Measurements from ENCODE around the gene CCDC38.
A peak's percentile ranks its signal among the peaks of the same experiment; 100 is the strongest.
"Not testable (repeated sequence)": the region's sequence is repeated elsewhere in the genome, so short reads cannot be mapped to it uniquely, and the experiment has no call there.

CCDC38 gene

DNA sequence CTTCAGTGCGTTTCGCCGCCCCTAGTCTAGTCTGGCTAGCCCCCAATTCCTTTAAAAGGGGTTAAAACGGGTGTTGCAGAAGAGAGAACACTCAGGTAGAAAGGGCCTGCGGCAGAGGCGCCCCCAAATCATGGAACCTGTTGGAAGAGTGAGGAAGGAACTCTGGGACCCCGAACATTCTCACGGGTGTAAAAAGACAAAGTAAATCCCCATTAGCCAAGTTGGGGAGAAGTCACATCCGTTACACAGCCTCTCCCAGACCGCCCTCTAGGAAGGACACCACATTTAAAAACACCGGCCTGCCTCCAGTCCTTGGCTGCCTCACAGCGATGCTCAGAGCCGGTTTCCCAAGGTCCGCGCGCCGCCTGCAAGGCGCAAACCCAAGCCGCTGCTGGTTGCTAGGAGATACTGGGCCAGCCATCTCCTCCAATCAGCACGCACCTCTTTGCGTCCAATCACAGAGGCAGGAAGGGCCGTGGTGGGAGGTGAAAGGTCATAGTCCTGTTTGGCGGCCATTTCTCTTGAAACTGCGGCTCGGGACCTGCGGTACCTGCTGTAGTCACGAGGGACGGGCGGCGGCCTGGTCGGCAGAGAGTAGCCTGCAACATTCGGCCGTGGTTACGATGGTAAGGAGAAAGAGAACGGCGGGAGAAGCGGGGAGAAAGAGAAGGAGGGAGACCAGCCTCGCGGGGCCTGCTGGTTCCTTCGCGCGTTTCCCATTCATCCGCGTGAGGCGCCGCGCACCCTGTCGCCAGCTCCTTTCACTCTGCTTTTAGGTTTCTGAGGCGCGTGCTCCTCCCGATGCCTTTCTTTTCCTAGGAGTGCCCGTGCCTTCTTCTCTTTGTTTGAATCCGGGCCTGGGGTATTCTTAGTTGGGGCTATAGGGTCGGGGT is 83.7 kb downstream of the CCDC38 start, which contains the start of gene SNRPF:
SNRPF (plus strand) TSS at position 502 of the 893 bp plus-strand sequence; CDS start at position 624, 122 bp downstream.
- peak; percentile 96 for DNase-seq (ENCODE audit: low read depth)
- TF ChIP-seq, protein P1, sequence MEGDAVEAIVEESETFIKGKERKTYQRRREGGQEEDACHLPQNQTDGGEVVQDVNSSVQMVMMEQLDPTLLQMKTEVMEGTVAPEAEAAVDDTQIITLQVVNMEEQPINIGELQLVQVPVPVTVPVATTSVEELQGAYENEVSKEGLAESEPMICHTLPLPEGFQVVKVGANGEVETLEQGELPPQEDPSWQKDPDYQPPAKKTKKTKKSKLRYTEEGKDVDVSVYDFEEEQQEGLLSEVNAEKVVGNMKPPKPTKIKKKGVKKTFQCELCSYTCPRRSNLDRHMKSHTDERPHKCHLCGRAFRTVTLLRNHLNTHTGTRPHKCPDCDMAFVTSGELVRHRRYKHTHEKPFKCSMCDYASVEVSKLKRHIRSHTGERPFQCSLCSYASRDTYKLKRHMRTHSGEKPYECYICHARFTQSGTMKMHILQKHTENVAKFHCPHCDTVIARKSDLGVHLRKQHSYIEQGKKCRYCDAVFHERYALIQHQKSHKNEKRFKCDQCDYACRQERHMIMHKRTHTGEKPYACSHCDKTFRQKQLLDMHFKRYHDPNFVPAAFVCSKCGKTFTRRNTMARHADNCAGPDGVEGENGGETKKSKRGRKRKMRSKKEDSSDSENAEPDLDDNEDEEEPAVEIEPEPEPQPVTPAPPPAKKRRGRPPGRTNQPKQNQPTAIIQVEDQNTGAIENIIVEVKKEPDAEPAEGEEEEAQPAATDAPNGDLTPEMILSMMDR (IDR thresholded peaks at IDR 0.05; ENCODE audit: control insufficient read depth, extremely low read depth, insufficient read depth) = peak; percentile 17
- peak within 1 kb of the TSS; percentile 96 for H3K4me3 ChIP-seq (ENCODE audit: low read depth, low read length)

DNA sequence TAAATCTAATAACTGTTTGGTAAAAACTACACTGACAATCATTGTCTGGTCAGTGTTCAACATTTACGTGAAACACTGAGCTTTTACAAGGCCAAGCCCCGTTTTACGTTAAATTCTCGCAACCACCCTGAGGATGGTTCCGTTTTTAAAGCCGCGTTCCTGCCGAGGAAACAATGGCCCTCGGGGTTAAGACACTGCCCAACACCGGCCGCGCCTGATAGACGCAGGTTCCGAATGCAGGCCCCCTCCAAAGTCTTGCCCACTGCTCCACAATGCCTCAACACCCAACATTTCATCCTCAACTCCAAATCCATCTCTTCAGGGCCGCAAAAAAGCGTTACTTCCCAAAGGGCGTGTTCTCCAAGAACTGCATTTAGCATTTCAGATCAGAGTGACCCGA is 84.6 kb downstream of the CCDC38 start:
- TF ChIP-seq, protein P1 (IDR thresholded peaks at IDR 0.05; ENCODE audit: control insufficient read depth, extremely low read depth, insufficient read depth) = no peak
- no peak overlapping the region for H3K4me3 ChIP-seq (ENCODE audit: low read depth, low read length)
- DNase-seq (ENCODE audit: low read depth) = no peak

DNA sequence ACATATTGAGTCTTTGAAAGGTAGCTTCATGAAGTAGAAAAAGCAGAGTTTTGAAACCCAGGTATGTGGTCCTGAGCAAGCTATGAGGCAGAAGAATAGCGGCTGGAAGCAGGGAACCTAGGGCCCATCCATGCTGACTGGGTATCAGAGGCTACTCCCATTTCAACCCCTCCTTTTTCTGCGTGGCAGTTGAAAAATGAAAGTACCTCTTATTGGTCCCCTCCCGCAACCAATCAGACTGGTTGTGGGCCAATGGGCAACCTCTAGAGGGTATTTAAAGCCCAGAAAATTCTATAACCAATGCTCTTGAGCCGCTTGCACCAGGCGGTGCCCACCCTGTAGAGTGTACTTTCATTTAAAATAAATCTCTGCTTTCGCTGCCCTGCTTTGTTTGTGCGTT is 85.3 kb downstream of the CCDC38 start:
- DNase-seq (ENCODE audit: low read depth) = no peak
- H3K4me3 ChIP-seq (ENCODE audit: low read depth, low read length) = no peak overlapping the region

DNA sequence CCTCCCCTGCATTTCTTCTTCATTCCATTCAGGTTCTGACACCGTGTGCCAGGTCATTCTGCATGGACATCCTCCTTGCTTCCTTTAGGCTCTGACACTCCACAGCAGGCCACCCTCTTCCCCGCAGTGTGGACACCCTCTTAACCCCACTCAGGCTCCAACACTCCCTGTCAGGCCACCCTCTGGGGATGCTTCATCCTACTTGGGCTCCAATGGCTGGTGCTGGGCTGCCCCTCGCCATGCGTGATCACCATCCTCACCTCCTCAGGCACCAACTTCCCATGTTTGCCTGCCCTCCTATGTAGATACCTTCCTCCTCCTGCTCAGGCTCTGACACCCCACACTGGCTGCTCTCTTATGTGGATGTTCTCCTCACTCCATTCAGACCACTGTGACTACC is 90.3 kb downstream of the CCDC38 start:
- TF ChIP-seq, protein P1 (IDR thresholded peaks at IDR 0.05; ENCODE audit: control insufficient read depth, extremely low read depth, insufficient read depth) = no peak
- no peak overlapping the region for H3K4me3 ChIP-seq (ENCODE audit: low read depth, low read length)
- DNase-seq (ENCODE audit: low read depth) = no peak

More for the DNA sequence above, 85.3 kb downstream of the CCDC38 start:
- TF ChIP-seq, protein P1 (IDR thresholded peaks at IDR 0.05; ENCODE audit: control insufficient read depth, extremely low read depth, insufficient read depth) = no peak

DNA sequence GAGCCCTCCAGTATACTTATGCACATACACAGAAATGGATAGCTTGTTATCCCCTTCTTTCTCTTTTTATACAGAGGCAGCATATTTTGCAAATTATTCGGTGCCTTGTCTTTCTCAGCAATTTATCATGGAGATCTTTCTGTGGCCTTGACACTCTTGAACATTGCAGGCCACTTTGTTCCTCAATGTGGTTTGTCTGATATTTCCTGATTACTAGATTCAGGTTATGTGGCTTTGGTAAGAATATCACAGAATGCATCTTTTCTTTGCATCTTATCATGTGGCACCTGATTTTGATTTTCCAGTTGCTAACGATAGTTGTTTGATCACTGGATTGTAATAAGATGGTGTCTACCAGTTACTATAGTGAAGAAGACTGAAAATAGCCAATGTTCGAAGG is 90.8 kb downstream of the CCDC38 start:
- no peak for DNase-seq (ENCODE audit: low read depth)
- H3K4me3 ChIP-seq (ENCODE audit: low read depth, low read length) = no peak overlapping the region
- TF ChIP-seq, protein P1 (IDR thresholded peaks at IDR 0.05; ENCODE audit: control insufficient read depth, extremely low read depth, insufficient read depth) = no peak

DNA sequence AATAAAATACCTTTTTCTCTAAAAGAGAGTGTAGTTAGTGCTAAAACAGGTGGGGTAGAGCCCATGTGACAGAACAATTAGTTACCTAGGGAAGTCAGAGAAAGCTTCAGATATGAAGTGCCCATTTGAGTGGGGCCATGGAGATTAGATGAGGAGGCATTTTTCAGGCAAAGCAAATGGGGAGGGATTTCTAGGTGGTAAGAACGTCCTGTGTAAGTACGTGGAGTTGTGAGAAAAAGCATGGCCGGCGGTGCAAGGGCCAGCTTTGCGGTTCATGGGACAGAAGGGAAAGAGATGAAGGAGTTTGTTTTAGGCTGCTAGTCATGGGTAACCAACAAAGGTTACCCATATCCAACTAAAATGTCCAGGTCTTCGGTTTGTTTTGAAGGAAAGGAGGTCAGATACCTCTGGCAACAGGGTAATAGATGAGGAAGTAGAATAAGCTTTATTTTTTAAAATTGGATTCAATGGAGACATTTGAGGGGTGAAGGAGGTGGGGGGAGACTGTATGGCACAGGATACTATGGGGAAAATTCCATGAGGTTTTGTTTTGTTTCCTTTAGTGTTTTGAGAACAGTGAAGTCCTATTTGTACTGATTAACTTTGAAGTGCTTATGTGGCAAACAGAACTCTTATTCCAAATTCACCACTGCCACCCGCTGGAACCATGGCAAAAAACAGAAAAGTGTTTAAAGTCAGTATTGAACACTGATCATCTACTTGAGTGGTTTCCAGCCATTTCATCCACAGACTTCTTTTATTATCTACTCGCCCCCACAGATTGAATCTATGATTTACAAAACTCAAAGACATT is 93.6 kb downstream of the CCDC38 start:
- no peak overlapping the region for H3K4me3 ChIP-seq (ENCODE audit: low read depth, low read length)
- TF ChIP-seq, protein P1 (IDR thresholded peaks at IDR 0.05; ENCODE audit: control insufficient read depth, extremely low read depth, insufficient read depth) = peak; percentile 69
- no peak for DNase-seq (ENCODE audit: low read depth)

DNA sequence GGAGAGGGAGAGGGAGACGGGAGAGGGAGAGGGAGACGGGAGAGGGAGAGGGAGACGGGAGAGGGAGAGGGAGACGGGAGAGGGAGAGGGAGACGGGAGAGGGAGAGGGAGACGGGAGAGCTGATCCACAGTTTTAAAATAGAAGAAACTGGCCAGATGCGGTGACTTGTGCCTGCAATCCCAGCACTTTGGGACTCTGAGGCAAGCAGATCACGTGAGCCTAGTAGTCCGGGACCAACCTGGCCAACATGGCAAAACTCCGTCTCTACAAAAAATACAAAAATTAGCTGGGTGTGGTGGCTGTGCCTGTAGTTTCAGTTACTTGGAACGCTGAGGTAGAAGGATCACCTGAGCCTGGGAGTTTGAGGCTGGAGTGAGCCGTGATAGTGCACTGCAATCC is 100.0 kb downstream of the CCDC38 start:
- not testable (repeated sequence) for H3K4me3 ChIP-seq (ENCODE audit: low read depth, low read length); DNase-seq (ENCODE audit: low read depth)
